ENCODE measurements around the gene TTC34.
"Not testable (repeated sequence)": the region's sequence is repeated elsewhere in the genome, so short reads cannot be mapped to it uniquely, and the experiment has no call there.

TTC34 gene

DNA sequence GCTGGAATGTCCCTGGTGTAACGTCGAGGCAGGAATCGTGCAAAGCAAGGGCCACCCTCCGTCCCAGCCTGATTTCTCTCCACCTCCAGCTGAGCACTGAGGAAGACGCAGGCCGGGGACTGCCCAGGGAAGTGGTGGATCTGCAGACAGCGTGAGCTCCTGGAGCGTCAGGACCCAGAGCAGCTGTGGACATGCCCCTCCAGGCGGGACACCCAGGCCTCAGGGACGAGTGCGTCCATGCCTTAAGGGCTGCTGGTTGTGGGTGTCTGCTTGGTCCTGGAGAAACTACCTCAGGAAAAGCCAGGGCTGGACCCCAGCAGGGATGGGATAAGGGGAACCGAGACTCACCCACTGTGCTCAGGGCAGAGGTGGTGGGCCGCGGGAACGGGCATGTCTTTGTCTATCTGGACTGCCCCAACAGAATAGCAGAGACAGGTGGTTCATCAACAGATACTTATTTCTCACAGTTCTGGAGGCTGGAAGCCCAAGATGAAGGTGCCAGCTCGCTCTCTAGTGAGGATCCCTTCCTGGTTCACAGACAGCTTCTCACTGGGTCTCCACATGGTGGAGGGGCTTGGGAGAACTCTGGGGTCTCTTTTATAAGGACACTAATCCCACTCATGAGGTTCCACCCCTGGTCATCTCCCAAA lies 162.9 kb downstream of the TTC34 start:
- no peak for DNase-seq

DNA sequence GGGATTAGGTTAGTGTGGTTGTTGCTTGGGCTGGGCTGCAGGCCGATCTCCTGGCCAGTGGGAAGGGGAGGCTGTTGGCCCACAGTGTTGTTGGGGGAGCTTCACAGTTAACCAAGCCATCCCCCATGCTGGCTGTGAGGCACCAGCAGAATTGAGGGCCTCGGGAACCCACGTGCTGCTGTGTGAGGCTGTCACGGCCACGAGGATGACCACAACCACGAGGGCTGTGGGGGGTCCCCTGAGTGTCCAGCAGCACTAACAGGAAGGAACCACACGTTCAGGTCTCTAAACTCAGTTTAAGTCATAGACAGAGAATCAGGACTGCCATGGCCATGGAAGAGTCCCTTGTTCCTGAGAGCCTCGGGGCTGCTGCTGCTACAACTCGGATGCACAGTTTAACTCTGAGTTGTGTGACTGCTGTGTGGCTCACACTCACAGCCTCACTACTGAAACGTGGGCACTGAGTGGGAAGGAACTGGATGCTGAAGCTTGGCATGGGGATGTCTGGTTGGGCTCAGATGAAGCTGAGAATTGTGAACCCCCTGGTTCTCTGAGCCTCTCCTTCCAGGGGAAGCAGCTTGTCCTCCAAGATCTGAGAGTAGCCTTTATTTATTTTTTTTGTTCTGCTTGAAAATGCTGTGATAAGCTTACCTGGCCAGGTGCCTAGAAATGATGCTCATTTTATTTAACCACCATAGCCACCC lies 163.9 kb downstream of the TTC34 start:
- DNase-seq: no peak

DNA sequence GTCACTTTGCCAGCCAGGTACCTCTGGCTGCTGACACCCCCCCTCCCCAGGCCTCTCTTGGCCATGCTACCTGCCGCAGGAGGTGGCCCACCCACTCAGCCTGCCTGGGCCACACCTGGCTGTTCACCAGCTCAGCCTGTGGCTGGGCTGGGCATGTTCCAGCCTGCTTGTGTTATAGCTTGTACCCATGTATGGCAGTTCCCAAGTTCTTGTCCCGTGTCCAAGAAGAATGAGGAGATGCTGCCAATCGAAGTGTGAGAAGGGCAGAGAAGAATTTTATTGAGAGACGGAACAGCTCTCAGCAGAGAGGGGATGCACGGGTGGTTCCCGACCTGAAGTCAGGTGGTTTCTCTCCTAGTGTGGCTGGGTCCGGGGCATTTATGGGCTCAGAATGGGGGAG lies 164.8 kb downstream of the TTC34 start:
- no peak for DNase-seq

DNA sequence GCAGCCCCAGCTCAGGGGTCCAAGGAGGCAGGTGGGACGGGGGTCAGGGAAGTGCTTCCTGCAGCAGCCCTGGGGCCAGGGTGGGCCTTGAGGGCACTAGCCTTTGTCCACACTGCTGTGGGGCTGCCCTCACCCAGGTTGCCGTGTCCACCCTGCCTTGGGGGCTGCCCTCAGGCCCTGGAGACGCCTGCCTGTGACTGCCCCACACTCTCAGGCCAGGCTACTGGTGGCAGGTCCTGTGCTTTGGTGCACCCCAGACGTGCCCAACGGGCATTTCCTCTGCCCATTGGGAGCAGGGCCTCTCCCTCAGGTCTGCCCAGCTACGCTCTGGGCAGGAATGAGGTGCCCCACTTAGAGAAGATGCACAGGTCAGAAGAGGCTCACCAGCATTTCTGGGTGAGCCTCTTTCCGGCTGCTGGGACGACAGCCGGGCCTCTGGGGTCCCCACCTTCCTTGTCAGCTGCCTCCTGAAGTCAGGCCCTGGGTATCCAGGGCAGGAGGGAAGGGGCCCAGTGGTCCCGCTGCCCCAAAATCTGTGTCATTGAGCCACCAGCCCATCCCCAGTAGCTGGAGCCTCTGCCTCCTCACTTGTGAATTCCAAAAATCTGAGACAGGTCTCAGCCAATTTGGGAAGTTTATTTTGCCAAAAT lies 166.0 kb downstream of the TTC34 start:
- DNase-seq: no peak

DNA sequence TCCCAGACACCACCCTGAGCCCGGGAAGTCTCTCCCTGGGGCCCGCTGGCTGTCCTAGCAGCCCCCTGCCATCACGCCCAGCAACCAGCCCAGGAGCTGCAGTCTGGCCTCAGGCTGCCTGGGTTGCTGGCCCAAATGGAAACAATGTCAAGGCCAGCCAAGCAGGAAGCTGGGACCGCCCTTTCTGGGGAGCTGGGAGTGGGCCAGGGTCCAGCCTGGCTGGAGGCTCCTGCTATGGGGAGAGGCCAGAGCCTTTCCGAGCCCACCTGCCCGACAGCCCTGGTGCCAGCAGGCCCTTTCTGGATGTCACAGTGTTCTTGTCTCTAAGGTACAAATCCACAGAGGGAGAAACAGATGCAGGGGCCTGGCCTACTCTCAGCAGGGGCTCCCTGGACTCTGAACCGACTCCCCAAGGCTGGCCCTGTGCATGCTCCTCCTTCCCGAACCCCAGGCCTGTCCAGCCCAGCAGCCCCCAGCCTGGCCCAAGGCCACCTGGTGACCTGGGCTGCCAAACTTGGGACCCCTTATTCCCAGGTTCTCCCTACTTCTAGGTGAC lies 167.5 kb downstream of the TTC34 start:
- DNase-seq: no peak

DNA sequence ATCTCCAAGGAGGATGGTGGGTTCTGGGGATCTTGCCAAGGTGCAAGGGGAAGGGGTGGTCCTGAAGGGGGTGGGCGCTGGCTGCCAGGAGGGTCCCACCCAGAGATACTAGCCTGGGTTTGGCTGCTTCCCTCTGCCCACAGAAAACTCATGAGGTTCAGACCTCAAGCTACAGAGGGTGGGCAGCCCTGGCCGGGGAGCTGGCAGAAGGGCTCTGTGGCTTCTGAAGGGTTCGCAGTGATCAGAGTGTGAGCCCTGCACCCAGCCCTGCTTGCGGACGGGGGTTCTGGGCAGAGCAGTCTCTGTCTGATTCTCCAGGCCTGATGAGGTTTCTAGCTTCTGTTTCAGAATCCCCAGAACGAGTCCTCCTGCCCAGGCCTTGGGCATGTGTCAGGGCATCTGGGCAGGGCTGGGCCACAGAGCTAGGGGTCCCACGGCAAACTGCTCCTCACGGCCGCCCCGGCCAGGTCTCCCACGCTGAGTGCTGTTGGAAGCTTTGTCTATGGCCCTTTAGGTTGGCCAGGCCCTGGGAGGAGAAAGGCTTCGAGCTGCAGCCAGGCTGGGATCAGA lies 168.0 kb downstream of the TTC34 start:
- no peak for DNase-seq

DNA sequence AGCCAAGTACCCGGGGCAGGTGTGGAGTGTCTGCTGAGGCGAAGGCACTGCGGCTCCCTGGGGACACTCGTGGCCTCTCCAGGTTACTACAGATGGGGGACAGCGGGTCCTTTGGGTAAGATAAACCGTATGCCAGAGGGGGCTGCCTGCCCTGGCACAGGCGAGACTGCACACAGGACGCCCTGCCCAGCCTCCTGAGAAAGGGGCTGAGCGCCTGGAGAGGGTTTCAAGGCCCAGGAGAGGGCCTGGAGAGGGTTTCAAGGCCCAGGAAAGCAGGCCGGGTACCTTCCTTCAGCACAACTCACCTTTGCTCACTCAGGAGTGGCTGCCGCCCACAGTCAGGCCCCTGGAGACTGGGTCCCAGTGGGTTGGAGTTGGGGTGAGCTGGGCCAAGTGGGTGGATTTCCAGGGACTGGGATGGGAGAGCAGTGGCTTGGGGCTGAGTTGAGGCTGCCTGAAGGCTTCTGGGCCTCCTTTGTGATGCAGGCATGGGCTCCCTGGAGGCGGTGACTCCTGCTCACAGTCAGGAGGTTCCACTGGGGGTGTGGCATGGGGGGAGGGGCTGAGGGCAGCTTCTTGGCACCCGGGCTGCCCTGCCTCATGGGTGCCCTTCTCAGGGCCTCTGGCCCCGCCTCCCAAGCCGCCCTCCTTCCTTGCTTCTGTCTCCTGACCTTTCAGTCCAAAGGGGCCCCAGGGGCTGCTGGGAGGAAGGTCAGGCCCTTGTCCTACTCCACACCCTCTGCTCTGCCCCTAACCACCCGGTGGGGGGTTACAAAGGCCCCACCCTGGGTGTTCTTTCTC lies 168.7 kb downstream of the TTC34 start, which contains the start of gene MMEL1:
TSS of gene MMEL1 (minus strand) at position 456 of the 801 bp plus-strand sequence. CDS start 3,532 bp downstream, outside the sequence.
- DNase-seq: no peak

DNA sequence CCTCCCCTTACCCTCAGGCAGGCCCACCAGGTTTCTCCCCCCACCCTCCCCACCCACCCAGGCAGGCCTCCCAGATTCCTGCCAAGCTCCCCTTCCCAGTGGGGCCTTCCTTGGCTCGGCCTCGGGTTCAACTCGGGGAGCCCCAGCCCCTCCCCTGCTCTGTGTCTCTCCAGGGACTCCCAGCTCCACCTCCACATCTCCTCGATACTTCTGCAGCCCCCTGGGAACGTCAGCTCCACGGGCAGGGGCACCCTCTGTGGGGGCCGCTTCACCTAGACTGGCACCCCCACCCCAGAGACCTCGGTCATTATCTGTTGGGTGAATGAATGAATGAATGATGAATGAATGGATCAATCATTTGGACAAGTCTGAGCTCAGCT lies 169.5 kb downstream of the TTC34 start:
- no peak for DNase-seq

DNA sequence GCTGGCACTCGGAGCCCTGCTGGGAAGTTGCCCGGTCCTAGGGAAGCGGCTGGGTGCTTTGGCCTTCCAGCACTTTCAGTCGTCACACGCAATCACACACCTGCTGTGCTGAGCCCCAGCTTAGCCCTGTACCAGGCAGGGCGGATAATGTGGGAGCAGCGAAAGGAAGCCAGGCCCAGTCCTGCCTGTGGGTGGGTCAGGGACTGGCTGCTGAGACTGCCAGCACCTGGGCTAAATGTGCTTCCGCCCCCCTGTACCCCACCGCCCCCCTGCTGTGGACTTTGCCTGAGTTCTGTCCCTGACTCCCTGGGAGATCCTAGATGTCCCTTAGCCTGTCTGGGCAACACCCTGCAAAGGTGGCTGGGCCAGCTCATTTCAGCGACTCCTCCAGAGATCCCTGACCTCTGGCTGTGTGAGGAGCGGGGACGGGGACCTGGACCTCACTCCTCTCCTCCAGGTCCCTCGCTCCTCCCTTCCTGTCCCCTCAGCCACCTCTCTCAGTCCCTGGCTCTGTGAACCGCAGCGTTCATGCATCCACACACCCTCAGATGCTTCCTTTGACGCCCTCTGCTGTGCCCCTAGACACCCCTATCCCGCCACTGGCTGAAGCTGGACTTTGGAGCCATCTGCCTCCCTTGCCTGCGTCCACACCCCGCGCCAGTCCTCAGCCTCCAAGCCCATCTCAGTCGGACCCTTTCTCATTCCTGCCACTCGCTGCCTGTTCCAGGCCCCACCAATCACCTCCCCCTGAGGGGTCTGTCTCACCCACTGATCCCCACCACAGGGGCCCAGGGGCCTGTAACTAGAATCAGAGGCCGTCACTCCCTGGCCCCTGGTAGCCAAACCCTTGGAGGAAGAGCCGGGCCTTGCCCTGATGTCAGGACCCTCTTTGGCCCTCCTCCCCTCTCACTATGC lies 170.1 kb downstream of the TTC34 start:
- DNase-seq: no peak

DNA sequence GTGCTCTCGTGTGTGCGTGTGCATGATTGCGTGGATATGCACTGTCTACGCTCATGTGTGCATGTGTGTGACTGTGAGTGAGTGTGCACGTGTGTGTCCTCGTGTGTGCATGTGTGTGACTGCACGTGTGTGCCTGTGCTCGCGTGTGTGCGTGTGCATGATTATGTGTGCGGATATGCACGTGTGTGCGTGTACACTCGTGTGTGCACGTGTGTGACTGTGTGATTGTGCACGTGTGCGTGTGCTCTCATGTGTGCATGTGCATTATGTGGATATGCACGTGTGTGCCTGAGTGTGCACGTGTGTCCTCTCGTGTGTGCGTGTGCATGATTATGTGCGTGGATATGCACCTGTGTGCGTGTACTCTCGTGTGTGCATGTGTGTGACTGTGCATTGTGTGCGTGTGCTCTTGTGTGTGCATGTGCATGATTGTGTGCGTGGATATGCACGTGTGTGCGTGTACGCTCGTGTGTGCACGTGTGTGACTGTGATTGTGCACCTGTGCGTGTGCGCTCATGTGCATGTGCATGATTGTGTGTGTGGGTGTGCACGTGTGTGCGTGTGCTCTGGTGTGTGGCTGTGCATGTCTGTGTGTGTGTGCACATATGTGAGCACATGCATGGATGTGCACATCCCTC lies 170.9 kb downstream of the TTC34 start:
- no peak for DNase-seq

DNA sequence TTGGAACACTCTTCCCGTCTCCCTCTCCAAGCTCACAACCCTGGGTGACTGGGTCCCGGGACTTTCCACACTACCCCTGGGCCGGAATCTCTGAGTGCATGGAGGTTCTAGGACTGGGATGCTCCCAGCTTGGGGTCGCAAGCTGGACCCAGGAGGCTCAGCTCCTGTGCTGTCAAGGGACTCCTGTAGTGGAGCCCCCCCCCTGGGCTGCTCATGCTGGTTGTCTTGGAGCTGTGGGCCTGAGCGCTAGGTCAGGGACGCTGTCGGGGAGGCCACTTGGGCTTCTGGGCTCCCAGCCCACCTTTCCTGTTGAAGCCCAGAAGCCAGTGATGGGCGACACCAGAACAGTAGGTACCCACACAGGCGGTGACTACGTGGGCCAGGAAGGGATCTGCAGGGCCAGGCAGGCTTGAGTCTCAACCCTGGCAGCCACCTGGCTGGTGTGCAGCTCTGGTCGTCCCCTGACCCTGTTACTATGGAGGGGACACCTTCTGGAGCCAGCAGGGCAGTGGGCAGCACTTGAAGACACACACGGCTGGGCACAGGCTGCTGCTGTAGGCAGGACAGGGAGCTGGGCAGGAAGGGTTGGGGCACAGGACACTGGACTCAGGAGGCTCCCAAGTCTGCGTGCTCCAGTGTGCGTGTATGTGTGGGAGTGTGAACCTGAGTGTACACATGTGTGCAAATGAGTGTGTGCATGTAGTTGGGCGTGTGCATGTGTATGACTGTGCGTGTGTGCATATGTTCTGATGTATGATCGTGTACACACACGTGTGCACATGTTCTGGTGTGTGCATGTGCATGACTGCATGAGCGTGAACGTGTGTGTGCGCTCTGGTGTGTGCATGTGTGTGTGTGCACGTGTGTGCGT lies 171.6 kb downstream of the TTC34 start:
- DNase-seq: no peak

DNA sequence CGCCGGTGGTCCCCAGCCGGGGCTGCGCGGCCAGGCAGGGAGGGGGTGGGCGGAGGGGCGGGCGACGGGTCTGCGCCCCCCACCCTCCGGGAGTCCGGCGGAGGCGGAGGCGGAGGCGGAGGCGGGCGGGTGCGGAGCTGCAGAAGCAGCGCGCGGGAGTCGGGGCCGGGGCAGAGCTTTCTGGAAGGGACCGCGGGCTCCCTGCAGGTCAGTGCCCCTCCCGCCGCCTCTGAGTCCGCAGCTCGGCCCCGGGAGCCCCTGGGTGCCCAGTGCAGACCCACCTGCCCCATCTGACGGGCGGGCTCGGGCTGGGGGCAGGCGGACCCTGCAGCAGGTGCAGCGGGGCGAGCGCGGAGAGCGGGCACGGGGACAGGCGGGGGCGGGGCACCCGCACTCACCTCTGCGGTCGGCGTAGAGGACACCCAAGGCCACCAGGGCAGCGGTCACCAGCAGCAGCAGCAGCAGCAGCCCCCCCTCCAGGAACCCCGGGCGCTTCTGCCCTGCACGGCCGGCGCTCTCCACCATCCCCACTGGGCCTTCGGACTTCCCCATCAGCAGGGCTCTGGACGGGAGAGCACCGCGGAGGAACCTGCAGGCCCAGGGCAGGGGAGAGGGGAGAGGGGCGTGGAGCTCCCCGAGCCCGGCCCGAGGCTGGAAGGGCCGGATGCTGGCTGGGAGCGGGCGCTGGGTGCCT lies 172.4 kb downstream of the TTC34 start:
- DNase-seq: no peak

DNA sequence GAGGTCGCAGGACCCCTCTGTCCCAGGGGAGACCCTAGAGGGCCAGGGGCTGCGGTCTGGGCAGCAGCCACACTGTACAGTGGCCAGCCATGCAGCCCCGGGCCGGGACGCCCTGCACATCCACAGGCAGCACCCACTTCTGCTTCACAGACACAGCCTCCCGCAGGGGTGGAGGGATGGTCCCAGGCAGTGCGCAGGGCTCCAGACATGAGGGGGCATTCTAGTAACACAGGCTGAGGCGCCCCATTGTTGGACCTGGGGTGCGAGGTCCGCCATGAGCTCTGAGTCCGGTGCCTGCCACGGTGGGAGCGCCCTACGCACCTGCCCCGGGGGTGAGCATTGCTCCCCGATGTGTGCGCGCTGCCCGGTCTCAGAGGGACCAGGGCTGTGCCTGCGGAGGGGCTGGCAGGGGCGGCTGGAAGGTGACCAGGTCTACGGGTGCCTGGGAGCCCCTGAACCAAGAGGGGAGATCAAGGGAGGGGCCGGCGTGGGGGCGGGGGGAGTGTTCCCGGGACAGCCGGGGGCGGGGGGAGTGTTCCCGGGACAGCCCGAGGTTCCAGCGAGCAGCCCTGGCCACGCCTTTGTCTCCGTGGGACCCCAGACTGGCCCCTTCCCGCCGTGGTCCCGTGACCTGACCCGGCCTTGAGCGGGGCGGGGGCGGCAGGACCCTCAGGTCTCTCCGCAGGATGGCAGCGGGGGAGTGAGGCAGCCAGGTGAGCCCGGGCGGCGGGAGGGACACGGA lies 173.1 kb downstream of the TTC34 start:
- DNase-seq: no peak

DNA sequence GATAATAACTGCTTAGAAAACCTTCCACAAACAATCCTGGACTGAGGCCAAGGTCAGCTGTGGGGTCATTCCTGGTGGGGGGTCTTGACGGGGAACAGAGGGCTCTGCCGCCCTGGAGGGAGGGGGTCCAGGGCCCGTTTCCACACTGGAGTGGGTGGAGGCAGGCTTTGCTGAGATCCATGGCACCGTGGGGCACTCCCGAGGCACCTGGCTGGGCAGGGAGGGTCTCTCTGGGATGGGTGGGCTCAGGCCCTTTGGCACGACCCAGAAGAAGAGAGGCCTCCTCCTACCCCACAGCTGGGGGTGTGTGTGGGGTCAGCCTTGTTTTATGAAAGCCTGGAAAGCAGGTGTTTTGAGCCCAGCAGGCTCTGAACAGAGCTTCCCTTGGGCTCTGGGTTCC lies 173.7 kb downstream of the TTC34 start:
- DNase-seq: no peak

DNA sequence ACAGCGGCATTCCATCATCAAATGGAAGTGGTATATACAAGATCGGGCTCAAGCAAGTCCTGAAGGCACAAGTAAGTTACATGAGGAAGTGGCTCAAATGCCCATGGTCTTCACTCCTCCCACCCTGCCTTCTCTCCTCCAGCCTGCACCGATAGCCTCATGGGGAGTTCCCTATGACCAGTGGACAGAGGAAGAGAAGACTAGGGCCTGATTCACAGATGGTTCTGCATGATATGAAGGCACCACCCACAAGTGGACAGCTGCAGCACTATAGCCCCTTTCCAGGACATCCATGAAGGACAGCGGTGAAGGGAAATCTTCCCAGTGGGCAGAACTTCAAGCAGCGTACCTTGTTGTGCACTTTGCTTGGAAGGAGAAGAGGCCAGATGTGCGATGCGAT lies 175.7 kb downstream of the TTC34 start:
- DNase-seq: not testable (repeated sequence)

DNA sequence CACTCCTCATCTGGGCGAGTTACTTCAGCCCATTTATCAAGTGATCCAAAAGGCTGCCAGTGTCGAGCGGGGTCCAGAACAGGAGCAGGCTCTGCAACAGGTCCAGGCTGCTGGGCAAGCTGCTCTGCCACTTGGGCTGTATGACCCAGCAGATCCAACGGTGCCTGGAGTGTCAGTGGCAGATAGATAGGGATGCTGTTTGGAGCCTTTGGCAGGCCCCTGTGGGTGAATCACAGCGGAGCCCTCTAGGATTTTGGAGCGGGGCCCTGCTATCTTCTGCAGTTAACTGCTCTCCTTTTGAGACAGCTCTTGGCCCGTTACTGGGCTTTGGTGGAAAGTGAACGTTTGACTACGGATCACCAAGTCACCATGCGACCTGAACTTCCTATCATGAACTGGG lies 176.2 kb downstream of the TTC34 start:
- DNase-seq: no peak

DNA sequence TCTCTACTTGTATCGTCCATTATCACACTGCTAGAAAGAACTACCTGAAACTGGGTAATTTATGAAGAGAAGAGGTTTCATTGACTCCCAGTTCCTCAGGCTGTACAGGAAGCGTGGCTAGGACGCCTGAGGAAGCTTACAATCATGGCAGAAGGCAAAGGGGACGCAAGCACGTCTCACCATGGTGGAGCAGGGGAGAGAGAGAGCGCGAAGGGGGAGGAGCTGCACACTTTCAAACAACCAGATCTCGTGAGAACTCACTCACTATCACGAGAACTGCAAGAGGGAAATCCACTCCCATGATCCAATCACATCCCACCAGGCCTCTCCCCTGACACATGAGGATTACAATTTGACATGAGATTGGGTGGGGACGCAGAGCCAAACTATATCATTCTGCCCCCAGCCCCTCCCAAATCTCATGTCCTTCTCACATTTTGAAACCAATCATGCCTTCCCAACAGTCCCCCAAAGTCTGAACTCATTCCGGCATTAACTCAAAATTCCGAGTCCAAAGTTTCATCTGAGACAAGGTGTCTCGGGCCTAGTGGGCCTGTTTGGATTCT lies 176.7 kb downstream of the TTC34 start:
- no peak for DNase-seq
